ENCODE results near the gene LDLRAD2.

DNA sequence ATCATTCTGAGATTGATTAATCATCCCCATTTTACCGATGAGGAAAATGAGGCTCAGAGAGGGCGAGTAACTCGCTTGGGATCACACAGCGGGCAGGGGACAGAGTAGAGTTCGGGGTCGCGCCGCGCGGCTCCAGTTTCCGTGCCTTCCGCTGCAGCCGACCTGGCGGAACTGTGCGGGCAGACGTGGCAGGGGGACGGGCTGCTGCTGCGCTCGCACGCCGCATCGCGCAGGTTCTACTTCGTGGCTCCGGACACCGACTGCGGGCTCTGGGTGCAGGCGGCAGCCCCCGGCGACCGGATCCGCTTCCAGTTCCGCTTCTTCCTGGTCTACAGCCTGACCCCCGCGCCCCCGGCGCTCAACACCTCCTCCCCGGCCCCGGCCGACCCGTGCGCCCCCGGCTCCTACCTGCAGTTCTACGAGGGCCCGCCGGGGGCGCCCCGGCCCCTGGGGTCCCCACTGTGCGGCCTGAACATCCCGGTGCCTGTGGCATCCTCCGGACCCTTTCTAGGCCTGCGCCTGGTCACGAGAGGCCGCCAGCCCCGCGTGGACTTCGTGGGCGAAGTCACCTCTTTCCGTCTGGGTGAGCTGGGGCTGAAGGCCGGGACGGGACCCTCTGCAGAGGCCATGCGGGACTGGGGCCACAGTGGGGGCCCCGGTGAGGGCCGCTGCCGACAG, 2.3 kb downstream of the LDLRAD2 start:
- TF ChIP-seq, protein P1, sequence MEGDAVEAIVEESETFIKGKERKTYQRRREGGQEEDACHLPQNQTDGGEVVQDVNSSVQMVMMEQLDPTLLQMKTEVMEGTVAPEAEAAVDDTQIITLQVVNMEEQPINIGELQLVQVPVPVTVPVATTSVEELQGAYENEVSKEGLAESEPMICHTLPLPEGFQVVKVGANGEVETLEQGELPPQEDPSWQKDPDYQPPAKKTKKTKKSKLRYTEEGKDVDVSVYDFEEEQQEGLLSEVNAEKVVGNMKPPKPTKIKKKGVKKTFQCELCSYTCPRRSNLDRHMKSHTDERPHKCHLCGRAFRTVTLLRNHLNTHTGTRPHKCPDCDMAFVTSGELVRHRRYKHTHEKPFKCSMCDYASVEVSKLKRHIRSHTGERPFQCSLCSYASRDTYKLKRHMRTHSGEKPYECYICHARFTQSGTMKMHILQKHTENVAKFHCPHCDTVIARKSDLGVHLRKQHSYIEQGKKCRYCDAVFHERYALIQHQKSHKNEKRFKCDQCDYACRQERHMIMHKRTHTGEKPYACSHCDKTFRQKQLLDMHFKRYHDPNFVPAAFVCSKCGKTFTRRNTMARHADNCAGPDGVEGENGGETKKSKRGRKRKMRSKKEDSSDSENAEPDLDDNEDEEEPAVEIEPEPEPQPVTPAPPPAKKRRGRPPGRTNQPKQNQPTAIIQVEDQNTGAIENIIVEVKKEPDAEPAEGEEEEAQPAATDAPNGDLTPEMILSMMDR (IDR thresholded peaks at IDR 0.05), result peak; percentile 31 to 58 (median 37)
- no peak for TF ChIP-seq POLR2A (IDR thresholded peaks at IDR 0.05)

Measured in testis (tissue), 2 donors.